Measurements from ENCODE around the gene PCDH10. TPM values are rescaled to one million over a fixed set of nuclear protein-coding genes. Genes with fewer than 3 reads are reported as not detected.

The PCDH10 gene
- total RNA-seq, 1 donor from 2014 or later = 0.46 TPM

DNA sequence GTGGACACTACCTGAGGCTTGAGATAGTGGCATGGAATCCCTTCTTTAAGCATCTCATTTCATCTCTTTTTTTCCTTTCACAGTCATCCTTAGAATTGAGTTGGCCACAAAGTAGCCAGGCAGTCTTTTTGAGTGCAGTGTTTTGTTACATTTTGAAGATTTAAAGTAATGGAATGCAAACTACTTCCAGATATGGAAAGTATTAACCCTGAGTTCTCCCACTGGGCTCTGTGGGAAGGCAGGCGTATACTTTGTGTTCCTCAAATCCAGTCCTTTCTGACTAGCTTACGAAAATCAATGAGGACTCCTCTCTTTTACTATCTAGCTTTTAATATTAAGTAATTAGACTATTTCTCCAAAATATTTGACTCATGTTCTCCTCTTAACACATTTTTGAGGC, 29.9 kb downstream of the PCDH10 start:
- H3K4me3 ChIP-seq (ENCODE audit: low read depth, low read length) = no peak overlapping the region
- DNase-seq (ENCODE audit: low read depth) = no peak
- TF ChIP-seq, protein P1, sequence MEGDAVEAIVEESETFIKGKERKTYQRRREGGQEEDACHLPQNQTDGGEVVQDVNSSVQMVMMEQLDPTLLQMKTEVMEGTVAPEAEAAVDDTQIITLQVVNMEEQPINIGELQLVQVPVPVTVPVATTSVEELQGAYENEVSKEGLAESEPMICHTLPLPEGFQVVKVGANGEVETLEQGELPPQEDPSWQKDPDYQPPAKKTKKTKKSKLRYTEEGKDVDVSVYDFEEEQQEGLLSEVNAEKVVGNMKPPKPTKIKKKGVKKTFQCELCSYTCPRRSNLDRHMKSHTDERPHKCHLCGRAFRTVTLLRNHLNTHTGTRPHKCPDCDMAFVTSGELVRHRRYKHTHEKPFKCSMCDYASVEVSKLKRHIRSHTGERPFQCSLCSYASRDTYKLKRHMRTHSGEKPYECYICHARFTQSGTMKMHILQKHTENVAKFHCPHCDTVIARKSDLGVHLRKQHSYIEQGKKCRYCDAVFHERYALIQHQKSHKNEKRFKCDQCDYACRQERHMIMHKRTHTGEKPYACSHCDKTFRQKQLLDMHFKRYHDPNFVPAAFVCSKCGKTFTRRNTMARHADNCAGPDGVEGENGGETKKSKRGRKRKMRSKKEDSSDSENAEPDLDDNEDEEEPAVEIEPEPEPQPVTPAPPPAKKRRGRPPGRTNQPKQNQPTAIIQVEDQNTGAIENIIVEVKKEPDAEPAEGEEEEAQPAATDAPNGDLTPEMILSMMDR (conservative IDR thresholded peaks at IDR 0.05; ENCODE audit: low read depth, low read length) = no peak

DNA sequence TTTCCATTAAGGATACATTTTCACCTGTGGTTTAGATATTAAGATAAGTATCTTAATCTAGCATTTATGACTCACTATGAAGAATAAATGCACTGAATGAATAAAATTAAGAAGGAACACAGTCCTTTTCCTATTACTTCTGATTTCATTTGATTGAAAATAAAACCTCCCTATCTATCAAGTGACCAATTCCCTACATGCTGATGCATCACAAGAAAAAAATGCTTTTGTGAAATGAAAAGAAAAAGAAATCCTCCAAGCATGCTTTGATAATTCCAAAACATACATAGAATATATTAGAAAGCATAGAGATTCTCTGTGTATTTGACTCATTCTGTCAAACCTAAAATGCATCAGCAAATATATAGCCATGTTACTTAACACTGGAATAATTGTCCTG, 37.1 kb downstream of the PCDH10 start:
- DNase-seq (ENCODE audit: low read depth) = no peak
- no peak overlapping the region for H3K4me3 ChIP-seq (ENCODE audit: low read depth, low read length)
- TF ChIP-seq, protein P1 (conservative IDR thresholded peaks at IDR 0.05; ENCODE audit: low read depth, low read length) = no peak

DNA sequence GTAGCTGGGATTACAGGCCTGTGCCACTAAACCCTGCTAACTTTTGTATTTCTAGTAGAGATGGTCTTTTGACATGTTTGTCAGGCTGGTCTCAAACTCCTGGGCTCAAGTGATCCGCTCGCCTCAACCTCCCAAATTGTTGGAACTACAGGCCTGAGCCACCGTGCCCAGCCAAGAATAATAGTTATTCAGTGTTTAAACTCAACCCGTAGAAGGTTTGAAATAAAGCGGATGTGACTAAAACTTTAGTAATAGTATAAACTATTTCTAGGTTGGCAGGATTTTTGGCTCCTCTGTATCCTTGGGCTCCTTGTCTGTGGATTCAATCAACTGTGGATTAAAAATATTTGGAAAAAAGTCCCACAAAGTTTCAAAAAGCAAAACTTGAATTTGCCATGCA, 37.8 kb downstream of the PCDH10 start:
- no peak overlapping the region for H3K4me3 ChIP-seq (ENCODE audit: low read depth, low read length)
- DNase-seq (ENCODE audit: low read depth) = no peak
- TF ChIP-seq, protein P1 (conservative IDR thresholded peaks at IDR 0.05; ENCODE audit: low read depth, low read length) = no peak

DNA sequence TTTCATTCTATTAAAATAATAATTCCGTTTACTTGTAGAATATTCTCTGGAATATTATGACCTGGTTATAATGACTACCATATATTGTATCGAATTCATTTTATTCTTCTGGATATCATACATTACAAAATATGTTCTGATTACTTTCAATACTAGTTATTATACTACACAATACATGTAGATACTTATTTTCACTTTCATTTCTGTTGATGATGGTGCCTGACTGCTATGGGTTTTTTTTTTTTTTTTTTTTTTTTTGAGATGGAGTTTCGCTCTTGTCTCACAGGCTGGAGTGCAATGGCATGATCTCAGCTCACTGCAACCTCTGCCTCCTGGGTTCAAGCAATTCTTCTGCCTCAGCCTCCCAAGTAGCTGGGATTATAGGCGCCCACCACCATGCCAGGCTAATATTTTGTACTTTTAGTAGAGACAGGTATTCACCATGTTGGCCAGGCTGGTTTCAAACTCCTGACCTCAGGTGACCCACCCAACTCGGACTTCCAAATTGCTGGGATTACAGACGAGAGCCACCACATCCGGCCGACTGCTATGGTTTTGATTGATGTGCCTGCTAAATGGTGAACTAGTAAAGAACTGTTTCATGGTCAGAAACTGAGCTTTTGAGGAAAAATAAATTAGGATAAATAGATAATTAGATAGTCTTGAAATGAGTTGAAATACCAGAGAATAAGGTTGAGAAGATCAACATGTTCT, 39.5 kb downstream of the PCDH10 start:
- TF ChIP-seq, protein P1 (conservative IDR thresholded peaks at IDR 0.05; ENCODE audit: low read depth, low read length) = no peak
- no peak for DNase-seq (ENCODE audit: low read depth)
- H3K4me3 ChIP-seq (ENCODE audit: low read depth, low read length) = no peak overlapping the region

DNA sequence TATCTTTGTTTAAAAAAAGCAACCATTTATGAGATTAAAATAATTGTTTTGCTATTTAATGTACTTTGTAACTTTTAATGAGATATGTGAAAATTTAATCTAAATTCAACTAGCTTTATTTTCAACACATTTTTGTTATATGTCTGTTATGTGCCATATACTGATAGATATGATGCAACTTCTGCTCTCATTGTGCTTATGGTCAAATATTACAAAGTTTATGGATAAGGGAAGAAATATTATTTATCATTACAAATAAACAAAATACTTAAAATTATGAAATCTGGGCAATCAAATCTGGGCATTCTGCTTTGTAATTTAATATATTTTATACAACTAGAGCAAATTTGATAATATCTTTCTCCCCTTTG, 40.0 kb downstream of the PCDH10 start:
- TF ChIP-seq, protein P1 (conservative IDR thresholded peaks at IDR 0.05; ENCODE audit: low read depth, low read length) = no peak
- DNase-seq (ENCODE audit: low read depth) = no peak
- no peak overlapping the region for H3K4me3 ChIP-seq (ENCODE audit: low read depth, low read length)

DNA sequence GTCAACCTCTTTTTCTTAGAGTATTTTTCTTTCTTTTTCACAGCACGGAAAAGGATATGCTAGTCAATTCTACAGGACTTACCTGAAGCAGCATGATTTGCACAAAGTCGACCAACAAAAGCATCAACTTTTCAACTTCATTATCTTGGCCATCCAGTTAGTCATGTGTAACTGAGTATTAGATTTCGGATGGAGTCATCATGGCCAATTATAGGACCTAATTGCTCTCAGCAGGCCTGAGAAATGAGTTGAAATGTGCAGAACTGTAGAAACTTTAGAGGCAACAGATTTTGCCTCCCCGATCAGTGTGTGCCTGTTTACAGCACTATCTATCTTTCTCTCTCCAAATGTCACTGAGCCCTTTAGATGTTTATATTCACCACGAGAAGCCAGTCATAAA, 41.0 kb downstream of the PCDH10 start:
- no peak overlapping the region for H3K4me3 ChIP-seq (ENCODE audit: low read depth, low read length)
- DNase-seq (ENCODE audit: low read depth) = no peak
- TF ChIP-seq, protein P1 (conservative IDR thresholded peaks at IDR 0.05; ENCODE audit: low read depth, low read length) = no peak

DNA sequence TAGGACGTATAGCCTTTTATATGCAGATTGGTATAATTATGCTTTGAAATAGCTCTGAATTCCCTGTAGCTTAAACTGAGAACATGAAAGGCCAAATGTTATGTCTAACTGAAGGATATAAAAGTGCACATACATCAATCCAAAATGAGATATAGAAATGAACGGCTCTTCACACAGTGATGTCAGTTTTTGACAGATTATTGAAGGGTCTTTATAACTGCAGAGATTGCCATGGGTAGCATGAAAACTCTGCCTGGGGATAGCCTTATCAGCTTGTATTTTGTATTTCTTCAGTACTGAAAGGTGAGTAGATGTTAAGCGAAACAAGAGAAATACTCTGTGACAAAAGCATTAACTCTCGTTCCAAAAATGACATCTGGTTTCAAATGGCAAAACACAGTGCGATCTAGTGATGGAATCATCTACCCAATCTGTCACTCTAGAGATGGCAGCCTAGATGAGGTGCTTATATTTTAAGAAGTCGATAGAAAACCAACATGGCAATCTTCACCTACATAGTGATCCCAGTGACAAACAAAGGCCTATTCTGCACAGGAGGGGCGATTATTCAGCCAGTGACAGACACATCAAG, 59.7 kb downstream of the PCDH10 start:
- H3K4me3 ChIP-seq (ENCODE audit: low read depth, low read length) = no peak overlapping the region
- TF ChIP-seq, protein P1 (conservative IDR thresholded peaks at IDR 0.05; ENCODE audit: low read depth, low read length) = no peak

More for the DNA sequence above, 59.7 kb downstream of the PCDH10 start:
- no peak for DNase-seq (ENCODE audit: low read depth)
